ENCODE measurements around the gene ALK. TPM values are rescaled to one million over a fixed set of nuclear protein-coding genes. Genes with fewer than 3 reads are reported as not detected.

Gene ALK
- total RNA-seq, 1 donor from 2014 or later = not detected

GRCh38 chr2:29452036-29452435 is 469.4 kb downstream of the ALK start:
- no peak for DNase-seq (ENCODE audit: low spot score)
- intact Hi-C loops (cut with DNase I) = no loop called here

- no peak for DNase-seq (ENCODE audit: low spot score)
- intact Hi-C loops (cut with DNase I) = no loop called here
These were observed 470.7 kb downstream of the ALK start for GRCh38 chr2:29450596-29451222.

GRCh38 chr2:29449499-29449898 is 471.9 kb downstream of the ALK start:
- intact Hi-C loops (cut with DNase I) = no loop called here

GRCh38 chr2:29448096-29448688 is 473.2 kb downstream of the ALK start:
- no peak for DNase-seq (ENCODE audit: low spot score)

More at GRCh38 chr2:29449499-29449898, 471.9 kb downstream of the ALK start:
- no peak for DNase-seq (ENCODE audit: low spot score)

GRCh38 chr2:29447513-29447912 is 473.9 kb downstream of the ALK start:
- DNase-seq (ENCODE audit: low spot score) = no peak
- intact Hi-C loops (cut with DNase I) = no loop called here

More at GRCh38 chr2:29448096-29448688, 473.2 kb downstream of the ALK start:
- intact Hi-C loops (cut with DNase I) = no loop called here

GRCh38 chr2:29446847-29447246 is 474.5 kb downstream of the ALK start:
- no peak for DNase-seq (ENCODE audit: low spot score)
- intact Hi-C loops (cut with DNase I) = no loop called here

GRCh38 chr2:29444150-29444549 is 477.2 kb downstream of the ALK start:
- intact Hi-C loops (cut with DNase I) = no loop called here
- DNase-seq (ENCODE audit: low spot score) = no peak

GRCh38 chr2:29443627-29444026 is 477.8 kb downstream of the ALK start:
- no peak for DNase-seq (ENCODE audit: low spot score)
- intact Hi-C loops (cut with DNase I) = no loop called here

- intact Hi-C loops (cut with DNase I) = no loop called here
- no peak for DNase-seq (ENCODE audit: low spot score)
These were observed 478.2 kb downstream of the ALK start for GRCh38 chr2:29443151-29443550.

- no peak for DNase-seq (ENCODE audit: low spot score)
- intact Hi-C loops (cut with DNase I) = no loop called here
These were observed 480.3 kb downstream of the ALK start for GRCh38 chr2:29440921-29441623.

GRCh38 chr2:29433920-29434319 is 487.5 kb downstream of the ALK start:
- intact Hi-C loops (cut with DNase I) = no loop called here
- DNase-seq (ENCODE audit: low spot score) = no peak

GRCh38 chr2:29433128-29433527 is 488.3 kb downstream of the ALK start:
- intact Hi-C loops (cut with DNase I) = no loop called here

GRCh38 chr2:29431485-29431884 is 489.9 kb downstream of the ALK start:
- no peak for DNase-seq (ENCODE audit: low spot score)
- intact Hi-C loops (cut with DNase I) = no loop called here

More at GRCh38 chr2:29433128-29433527, 488.3 kb downstream of the ALK start:
- DNase-seq (ENCODE audit: low spot score) = no peak

- intact Hi-C loops (cut with DNase I) = no loop called here
- DNase-seq (ENCODE audit: low spot score) = no peak
These were observed 490.8 kb downstream of the ALK start for GRCh38 chr2:29430382-29431112.

- DNase-seq (ENCODE audit: low spot score) = no peak
- intact Hi-C loops (cut with DNase I) = no loop called here
These were observed 495.0 kb downstream of the ALK start for GRCh38 chr2:29426354-29426753.

- intact Hi-C loops (cut with DNase I) = no loop called here
- DNase-seq (ENCODE audit: low spot score) = no peak
These were observed 495.5 kb downstream of the ALK start for GRCh38 chr2:29425866-29426265.

GRCh38 chr2:29423061-29423666 is 498.2 kb downstream of the ALK start:
- no peak for DNase-seq (ENCODE audit: low spot score)
- intact Hi-C loops (cut with DNase I) = no loop called here

- DNase-seq (ENCODE audit: low spot score) = no peak
- intact Hi-C loops (cut with DNase I) = no loop called here
These were observed 500.2 kb downstream of the ALK start for GRCh38 chr2:29420999-29421782.

GRCh38 chr2:29420464-29420863 is 500.9 kb downstream of the ALK start:
- intact Hi-C loops (cut with DNase I) = no loop called here
- DNase-seq (ENCODE audit: low spot score) = no peak
